GM12873 (cell line): Measurements from ENCODE around the gene TMED9.

Experiments used
- TF ChIP-seq, protein P1 (sequence below): IDR thresholded peaks from 2 replicates; pipeline ENCODE4 v1.5.1; 2012; ENCODE audit warnings: low read depth, mild to moderate bottlenecking, moderate library complexity, low read length, control low read depth; ENCODE audit not compliant: insufficient read depth; ENCODE audit errors: missing control alignments

Gene TMED9

GRCh38 chr5:177603631-177604030 is 11.6 kb downstream of the TMED9 start:
- TF ChIP-seq, protein P1, sequence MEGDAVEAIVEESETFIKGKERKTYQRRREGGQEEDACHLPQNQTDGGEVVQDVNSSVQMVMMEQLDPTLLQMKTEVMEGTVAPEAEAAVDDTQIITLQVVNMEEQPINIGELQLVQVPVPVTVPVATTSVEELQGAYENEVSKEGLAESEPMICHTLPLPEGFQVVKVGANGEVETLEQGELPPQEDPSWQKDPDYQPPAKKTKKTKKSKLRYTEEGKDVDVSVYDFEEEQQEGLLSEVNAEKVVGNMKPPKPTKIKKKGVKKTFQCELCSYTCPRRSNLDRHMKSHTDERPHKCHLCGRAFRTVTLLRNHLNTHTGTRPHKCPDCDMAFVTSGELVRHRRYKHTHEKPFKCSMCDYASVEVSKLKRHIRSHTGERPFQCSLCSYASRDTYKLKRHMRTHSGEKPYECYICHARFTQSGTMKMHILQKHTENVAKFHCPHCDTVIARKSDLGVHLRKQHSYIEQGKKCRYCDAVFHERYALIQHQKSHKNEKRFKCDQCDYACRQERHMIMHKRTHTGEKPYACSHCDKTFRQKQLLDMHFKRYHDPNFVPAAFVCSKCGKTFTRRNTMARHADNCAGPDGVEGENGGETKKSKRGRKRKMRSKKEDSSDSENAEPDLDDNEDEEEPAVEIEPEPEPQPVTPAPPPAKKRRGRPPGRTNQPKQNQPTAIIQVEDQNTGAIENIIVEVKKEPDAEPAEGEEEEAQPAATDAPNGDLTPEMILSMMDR, result no peak

GRCh38 chr5:177604116-177604521 is 12.1 kb downstream of the TMED9 start:
- TF ChIP-seq, protein P1, result no peak

- TF ChIP-seq, protein P1, result no peak
Observed at GRCh38 chr5:177604656-177605055, 12.7 kb downstream of the TMED9 start.

DNA sequence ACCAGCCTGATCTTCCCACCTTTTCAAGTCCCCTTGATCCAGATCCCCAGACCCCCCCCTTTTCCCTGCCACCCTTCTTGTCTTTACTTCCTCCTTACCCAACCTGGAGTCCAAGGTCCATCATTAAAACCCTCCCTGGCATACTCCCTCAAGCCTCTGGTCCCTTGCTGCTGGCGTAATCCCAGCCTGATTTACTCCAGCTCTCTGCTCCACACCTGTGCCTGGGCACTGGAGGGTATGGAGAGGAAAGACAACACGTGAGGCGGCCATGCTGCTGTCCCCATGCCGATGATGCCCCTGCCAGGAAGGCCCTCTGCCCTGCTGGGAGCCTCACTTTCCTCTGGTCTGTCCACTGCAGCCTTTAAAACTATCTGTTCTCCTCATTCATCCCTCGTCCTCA is 13.1 kb downstream of the TMED9 start:
- TF ChIP-seq, protein P1, result no peak

- TF ChIP-seq, protein P1, result no peak
Observed at GRCh38 chr5:177605667-177606066, 13.7 kb downstream of the TMED9 start.

DNA sequence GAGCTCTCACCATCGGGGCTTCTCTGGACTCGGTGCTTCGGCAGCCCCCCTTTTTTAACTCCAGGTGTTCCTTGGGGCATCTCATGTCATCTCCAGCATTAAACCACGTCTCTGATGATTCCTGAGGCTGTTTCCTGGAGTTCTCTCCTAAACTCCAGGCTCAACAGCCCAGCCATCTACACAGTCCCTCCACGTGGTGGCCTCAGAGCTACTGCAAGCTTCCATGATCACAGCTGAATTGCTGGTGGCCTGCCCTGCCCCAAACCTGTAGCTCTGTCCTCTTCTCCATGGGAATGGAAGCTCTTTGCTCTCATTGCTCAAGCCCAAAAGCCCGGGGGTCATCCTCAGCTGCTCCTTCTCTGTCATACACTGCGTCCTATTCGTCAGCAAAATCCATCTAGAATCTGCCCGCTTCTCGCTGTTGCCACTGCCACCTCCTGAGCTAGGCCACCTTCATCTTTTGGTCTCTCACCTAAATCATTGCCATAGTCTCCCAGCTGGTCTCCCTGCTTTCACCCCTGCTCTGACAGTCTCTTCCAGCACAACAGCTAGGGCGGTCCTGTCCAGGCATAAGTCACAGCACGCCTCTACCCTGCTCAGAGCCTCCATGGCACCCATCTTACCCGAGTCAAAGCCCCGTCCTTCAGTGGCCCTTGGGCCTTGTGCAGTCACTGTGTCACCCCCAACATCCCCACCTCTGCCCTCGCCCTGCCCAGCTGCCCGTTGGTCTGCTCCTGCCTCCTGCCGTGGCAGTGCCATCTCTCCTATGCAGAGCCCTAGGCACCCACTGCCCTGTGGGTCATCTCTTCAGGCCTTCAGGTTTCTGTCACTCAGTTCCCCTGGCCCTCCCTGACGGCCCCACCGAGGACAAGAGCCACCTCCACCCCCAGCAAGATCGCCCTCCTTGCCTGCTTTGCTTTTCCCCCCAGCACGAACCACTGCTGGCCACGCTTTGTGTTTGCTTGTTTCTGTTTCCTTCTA is 14.4 kb downstream of the TMED9 start:
- TF ChIP-seq, protein P1, result no peak

DNA sequence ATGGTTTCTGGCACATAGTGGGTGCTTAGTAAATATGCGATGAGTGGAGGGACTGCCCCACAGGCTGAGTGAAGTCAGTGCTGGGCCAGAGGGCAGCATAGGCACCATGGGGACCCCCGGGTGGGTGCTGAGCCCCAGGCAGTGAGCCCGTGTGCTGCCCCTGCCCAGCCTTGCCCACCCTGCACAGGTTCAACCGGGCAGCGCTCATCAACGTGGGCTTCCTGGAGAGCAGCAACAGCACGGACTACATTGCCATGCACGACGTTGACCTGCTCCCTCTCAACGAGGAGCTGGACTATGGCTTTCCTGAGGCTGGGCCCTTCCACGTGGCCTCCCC is 15.1 kb downstream of the TMED9 start:
- TF ChIP-seq, protein P1, result no peak
